GM18870 (cell line): ENCODE measurements around the gene EMID1.

ENCODE experiments used
- ATAC-seq: cut with Tn5 transposase; IDR thresholded peaks from one replicate; pipeline ENCODE4 v1.9.1; 2021; ENCODE audit warnings: moderate library complexity; ENCODE audit not compliant: unreplicated experiment

Gene EMID1

DNA sequence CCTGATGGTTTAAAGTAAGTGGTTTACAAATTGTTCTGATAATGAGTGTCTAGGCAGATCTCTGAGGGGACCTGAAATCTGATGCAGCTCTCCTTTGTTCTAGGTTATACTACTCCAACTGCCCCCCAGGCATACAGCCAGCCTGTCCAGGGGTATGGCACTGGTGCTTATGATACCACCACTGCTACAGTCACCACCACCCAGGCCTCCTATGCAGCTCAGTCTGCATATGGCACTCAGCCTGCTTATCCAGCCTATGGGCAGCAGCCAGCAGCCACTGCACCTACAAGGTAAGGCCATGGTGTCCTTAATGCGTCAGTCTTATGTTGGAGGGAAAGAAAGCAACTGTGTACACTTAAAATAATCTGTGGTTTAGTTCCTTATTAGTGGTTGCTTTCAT is 72.2 kb downstream of the EMID1 start:
- ATAC-seq = no peak

DNA sequence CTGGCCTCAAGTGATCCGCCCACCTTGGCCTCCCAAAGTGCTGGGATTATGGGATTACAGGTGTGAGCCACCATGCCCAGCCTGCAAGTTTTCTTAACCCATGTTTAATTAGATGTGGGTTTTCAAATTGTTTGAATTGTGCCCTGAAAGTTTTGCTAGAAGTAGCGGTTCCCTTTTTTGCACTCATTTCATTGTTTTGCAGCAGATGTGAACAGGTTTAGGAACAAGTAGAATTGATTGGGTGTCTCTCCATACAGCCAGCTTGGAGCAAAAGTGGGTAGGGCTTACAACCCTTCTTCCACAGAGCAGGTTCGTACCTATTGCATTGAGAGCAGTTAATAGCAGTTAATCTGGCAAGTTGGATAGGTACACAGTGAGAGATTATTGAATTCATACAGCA is 78.5 kb downstream of the EMID1 start:
- no peak for ATAC-seq

DNA sequence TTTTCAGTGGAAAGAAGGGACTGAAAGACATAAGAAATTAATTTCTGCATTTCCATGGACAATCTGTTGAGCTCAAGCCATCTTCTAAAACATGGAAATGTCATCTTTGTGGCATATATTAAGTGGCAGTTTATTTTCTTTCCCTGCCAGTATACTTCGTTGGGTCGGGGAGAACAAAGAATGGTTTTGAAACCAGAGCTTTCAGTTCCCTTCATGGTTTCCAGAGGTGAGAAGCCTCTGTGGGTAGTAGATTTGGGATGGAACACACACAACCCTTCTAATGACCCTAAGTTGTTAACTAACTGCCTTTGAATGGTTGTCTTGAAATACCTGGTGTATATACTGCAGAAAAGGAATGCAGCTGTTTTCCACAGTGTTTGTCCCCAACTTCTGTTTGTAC is 83.1 kb downstream of the EMID1 start:
- ATAC-seq = no peak

DNA sequence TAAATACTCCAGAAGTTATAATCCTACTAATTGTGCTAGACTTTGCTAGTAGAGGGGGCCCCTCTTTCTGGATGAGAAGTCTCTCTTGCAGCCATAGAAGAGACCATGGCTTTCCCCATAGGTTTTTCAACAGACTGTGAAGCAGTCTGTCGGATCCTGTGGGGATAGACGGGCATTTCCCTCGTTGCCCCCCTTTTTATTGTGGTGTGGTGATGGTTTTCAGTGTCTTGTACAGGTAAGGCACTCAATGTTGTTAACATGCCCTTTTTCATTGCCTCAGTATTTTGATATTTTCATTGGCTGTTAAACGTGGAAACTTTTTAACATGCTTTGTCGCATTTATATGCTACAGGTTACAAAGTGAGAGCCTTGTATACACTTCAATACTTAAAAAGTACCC is 84.4 kb downstream of the EMID1 start:
- no peak for ATAC-seq

DNA sequence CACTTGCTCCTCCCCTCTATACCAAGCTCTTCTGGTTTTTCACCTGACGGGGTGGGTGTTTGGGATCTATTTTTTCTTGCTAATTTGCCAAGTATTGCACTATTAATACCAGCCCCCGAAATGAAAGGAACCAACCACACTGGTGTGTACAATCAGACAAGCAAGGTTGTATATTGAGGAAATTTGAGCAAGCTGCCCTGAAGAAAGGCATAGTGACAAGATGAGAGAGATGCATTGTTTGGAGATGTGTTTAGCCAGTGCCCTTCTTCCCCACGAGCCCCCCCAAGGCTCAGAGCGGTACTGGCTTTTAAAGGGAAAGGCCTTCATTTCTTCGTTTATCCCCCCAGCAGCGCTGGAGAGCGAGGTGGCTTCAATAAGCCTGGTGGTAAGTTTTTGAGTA is 85.5 kb downstream of the EMID1 start:
- no peak for ATAC-seq

DNA sequence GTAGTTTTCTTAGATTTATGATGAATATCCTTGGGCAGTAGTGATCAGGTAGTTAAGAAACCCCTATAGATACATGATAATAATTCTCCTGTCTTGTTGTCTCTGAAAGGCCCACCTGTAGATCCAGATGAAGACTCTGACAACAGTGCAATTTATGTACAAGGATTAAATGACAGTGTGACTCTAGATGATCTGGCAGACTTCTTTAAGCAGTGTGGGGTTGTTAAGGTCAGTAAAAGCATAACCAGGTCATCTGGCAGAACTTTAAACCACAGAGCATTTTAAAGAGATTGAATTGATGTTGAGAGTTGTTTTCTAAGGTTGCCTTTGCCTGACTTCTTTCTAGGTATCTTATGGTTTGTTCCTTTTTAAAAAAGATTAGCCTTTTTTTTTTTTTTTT is 86.7 kb downstream of the EMID1 start:
- ATAC-seq = no peak

DNA sequence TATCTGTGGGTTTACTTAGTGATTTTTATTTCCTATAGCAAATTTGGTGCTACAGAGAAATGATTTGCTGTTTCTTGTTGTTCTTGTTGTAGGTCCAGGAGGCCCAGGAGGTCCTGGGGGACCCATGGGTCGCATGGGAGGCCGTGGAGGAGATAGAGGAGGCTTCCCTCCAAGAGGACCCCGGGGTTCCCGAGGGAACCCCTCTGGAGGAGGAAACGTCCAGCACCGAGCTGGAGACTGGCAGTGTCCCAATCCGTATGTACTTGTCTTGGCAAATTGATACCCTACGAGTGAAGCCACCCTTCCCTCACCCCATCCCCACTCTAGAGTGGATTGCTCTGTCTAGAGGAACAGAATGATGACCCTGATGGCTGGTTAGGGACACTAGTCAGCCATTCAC is 92.9 kb downstream of the EMID1 start:
- no peak for ATAC-seq

DNA sequence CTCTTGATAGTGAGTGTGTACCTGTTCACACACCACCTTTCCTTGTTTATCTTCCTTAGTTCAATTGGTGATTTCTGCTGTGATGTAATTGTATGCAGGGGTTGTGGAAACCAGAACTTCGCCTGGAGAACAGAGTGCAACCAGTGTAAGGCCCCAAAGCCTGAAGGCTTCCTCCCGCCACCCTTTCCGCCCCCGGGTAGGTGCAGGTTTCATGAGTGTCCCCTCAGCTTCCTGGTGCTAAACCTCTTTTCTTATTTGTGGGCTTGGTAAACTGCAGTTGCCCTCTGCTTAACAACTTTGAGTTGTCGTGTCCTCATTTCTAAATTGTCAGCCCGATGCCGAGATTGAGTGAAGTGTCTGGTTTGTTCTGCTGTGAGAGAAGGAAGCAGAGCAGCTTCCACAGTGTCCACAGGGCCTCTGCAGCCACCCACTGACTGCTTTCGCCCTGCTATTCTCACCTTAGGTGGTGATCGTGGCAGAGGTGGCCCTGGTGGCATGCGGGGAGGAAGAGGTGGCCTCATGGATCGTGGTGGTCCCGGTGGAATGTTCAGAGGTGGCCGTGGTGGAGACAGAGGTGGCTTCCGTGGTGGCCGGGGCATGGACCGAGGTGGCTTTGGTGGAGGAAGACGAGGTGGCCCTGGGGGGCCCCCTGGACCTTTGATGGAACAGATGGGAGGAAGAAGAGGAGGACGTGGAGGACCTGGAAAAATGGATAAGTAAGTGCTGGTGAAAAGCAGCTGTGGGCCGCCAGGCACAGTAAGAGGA is 93.6 kb downstream of the EMID1 start:
- no peak for ATAC-seq

DNA sequence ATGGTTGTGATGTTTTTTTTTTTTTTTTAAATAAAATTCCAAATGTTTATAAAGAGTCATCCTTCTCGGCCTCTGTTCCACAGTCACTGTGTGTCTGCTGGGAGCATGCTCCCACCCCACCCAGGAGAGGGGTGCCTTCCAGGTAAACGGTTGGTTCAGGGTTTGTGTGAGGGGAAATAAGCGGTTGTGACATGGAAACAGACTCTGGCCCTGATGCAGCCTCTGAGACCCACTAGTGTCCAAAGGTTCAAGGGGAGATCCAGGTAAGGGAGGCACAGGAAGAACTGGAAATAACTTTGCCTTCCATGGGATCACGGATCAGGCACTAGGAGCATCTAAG is 94.7 kb downstream of the EMID1 start:
- no peak for ATAC-seq

DNA sequence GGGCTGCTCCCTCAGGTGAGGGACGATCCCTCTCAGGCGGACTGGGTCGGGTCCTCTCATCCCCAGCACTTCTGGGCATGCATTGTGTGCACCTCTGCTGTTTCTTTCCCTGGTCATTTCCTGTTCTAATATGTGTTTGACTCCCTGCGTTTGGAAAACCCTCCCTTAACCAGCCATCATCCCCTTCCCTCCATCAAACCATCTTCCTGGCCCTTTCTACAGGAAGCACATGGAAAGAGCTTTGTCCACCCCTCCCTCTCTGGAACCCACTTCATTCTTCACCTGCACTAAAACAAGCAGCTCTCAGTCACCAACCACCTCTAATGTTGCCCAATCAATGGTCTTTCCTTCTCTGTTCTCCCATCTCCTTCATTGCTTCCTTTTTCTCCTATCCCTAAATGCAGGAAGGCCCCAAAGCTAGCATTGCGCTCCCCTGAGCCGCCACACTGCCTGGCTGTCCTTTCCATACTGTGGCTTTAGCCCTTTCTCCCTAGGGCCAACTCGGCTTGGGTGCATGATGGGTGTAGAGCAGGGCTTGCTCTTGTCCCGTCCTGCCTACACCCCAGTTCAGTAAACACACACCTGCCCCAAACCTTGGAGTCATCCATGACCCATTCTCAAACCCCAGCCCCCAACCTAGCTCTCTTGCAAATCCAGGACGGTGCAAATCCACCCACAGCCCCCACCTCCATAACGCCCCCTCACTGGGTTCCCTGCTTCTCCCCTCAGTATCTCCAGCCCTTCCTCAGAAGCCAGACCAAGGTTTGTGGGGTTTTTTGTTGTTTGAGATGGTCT is 95.3 kb downstream of the EMID1 start:
- no peak for ATAC-seq

DNA sequence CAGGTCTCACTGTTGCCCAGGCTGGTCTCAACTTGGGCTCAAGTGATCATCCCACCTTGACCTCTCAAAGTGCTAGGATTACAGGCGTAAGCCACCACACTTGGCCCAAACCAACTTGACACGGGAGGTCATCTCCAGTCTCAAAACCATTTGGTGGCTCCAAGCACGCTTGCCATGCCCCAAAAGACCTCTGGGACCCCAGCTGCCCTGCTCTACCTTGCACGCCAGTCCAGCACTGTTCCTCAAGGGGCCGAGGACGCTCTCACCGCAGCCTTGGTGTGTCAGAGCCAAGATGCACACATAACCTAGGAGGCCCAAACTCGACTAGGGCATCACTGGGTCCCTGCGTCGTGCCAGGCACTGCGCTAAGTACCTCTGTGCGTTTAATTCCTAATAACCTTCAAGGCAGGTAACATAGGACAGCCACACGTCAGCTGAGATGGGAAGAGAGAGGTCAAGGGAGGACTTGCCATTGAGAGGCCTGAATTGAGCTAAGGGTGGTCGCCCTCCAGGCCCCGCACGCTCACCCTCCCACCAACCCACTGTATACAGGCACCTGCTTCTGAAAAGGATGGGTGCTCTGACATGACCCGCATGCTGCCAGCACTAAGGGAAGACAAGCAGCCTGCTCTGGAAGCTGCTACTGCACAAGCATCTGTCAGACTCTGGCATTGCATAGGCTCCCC is 96.2 kb downstream of the EMID1 start:
- ATAC-seq = no peak

DNA sequence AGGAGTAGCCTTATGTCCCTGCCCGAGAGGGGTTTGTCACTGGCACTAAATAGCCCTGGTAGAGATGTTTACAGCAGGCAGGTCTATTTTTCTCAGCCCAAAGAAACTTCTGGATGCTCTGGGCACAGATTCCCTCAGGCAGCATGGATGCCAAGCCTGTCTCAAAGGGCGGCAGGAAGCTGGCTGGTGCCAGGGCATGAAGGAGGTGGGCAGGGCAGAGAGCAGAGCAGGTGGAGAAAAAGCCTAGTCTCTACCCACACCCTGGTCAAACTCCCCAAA is 96.6 kb downstream of the EMID1 start:
- no peak for ATAC-seq

DNA sequence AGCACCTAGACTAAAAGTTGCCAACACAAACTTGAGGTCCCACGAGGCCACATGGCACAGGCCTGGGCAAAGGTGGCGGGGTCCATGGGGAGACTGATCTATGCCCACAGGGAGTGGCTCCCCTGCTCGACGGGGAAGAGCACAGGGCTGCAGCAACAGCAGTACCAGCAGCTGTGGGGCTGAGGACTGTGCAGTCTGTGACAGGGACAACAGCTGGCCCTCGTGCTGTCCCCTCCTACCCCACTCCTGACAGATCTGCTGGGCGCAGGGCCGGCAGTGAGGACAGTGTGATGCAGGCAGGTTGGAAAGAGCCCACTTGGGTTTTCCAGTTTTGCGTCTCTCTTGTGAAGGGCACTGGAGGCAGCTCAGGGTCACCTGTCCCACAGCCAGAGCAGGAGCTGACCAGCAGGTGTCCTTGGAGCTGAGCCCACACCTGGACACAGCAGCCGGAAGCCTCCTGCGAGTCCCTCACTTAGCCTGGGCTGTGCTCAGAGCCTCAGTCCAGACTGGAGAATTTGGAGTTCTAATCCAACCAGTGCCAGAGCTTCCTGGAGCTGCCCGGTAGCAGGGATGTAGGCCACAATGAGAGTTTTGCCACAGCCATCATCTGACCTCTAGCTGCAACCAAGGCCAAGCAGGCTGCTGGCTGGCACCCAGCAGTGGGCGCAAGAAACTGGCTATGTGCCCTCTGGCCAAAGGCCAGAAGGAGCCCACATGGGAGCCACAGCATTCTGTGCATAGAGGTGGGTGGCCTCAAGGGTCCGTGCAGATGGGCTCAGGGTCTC is 97.2 kb downstream of the EMID1 start:
- ATAC-seq = no peak

DNA sequence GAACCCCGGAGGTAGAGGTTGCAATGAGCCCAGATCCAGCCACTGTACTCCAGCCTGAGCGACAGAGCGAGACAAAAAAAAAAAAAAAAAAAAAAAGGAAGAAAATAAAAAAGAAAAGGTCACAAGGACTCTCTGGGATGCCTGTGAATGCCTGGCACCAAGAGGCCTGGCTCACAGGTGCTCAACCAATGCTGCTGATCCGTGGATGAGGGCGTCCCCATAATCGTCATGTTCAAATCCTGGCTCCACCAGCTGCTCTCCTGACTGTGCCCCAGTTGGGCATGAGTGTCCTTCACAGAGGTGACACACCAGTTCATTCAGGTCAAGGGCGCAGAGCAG is 100.1 kb downstream of the EMID1 start:
- no peak for ATAC-seq

DNA sequence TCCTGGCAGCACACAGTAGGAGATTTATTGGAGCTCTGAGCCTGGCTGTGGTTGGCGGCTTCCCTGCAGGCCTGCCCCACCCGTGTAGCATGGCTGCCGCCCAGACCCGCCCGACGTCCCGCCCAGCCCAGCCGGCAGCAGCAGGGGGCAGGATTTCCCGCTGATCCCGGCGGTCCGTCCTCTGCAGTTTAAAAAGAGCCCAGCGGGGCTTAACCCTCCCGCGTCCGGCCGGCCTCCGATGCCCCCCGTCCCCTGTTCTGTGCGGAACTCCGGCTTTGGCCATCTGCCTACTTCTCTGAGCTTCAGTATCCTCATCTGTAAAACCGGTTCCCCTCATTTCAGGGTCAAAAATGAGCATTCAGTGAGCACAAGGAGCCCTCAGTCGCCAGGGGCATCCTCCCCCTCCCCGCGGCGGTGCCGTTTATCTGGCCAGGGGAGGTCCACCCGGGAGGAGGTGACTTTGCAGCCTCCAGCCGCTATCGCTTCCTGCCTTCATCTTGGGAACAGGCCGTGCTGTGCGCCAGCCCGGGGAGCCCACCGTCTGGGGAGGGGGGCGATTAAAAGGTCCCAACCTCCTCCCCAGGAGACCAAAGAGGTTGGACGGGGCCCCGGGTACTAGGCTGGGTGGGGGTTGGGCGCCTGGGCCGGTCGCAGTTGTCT is 100.6 kb downstream of the EMID1 start, which contains the start of gene GAS2L1:
Gene GAS2L1 (plus strand): TSS at position 476 of the 660 bp plus-strand sequence. CDS start 1,456 bp downstream, outside the sequence.
- no peak for ATAC-seq

DNA sequence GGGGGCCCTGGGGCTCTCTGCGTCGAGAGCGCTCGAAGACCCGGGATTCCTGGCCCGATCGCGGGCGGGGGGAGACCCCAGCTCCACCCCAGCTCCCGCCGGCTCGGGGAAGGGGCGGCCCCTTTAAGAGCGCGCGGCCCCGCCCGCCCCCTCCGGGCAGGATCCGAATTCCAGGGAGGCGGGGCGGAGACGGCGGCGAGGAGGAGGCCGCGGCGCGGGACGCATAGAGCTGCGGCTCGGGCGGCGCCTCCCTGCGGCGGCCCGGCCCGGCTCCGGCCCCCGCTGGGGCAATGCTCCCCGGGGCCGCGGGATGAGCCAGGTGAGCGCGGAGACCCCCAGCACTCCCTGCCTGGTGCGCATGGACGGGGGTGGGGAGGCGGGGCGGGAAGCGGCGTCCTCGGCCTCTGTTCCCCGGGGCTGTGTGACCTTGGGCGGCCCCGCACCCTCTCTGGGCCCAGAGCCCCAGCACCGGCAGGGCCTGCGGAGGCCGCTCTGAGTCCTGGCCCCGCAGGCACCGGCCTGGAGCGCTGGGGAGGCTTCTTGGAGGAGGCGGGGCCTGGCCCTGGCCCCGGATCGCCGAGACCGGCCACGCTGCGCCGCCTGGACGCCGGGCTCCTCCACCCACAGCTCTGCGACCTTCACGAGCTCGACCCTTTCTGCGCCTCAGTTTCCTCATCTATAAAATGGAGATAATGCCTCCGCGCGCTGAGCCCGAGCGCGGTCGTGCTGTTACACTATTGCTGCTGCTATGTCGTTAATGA is 101.3 kb downstream of the EMID1 start:
- no peak for ATAC-seq

DNA sequence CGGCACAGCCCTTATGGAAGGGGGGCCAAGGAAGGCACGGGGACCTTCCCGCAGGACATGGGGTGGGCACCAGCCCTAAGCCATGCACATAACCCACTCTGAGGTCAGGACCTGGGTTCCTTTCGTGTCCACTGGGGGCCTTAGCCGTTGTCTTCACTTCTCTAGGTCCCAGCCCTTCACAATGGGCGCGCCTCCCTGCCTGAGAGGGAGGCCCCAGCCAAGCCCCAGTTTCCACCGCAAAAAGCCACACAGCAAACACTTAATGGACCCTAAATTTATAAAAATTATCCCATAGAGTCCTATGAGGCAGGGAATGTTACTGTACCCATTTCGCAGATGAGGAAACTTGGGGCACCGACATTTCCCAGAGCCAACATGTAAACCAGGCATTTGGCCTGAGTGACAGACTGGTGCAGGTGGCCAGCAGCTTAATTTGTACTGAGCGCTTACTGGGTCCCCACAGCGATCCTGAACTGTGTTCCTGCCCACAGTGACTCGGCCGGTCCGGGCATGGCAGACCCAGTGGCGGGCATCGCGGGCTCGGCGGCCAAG is 102.0 kb downstream of the EMID1 start:
- no peak for ATAC-seq

DNA sequence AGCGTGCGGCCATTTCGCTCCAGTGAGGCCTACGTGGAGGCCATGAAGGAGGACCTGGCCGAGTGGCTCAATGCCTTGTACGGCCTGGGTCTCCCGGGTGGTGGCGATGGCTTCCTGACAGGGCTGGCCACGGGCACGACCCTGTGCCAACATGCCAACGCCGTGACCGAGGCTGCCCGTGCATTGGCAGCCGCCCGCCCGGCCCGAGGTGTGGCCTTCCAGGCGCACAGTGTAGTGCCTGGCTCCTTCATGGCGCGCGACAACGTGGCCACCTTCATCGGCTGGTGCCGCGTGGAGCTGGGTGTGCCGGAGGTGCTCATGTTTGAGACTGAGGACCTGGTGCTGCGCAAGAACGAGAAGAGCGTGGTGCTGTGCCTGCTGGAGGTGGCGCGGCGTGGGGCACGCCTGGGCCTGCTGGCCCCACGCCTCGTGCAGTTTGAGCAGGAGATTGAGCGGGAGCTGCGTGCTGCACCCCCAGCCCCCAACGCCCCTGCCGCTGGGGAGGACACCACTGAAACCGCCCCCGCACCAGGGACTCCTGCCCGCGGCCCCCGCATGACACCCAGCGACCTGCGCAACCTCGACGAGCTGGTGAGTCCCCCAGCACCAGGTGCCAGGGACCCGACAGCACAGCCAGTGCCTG is 102.6 kb downstream of the EMID1 start:
- no peak for ATAC-seq

DNA sequence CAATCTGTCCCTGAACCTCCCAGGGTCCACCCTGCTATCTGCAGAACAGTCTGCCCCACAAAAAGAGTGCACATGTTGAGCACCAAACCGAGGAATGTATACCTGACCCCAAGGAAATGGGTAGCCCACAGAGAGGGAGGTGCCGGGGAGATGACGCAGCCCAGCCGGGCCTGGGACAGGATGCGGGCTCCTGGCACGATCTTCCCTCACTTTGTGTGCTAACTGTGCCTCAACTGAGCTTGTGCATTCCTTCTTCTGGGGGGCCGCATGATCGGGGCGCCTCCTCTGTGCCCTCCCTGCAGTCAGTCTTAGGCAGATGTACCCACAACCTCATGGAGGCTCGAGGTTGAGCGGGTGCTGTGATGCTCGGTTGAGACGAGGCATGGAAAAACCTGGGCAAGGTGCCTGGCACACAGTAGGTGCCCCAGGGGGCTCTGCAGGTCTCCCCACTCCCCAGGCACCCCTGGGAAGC is 103.1 kb downstream of the EMID1 start:
- ATAC-seq = no peak
